Hepatocyte (in vitro differentiated cells): ENCODE measurements around the gene OR6C70.
"Not testable (repeated sequence)": the region's sequence is repeated elsewhere in the genome, so short reads cannot be mapped to it uniquely, and the experiment has no call there.

ENCODE experiments used
- CTCF ChIP-seq: fragments of 200-600 bp; sonication (generic); IDR thresholded peaks from 2 replicates; pipeline ENCODE4 v1.5.1; 2016; ENCODE audit warnings: antibody characterized with exemption, mild to moderate bottlenecking; ENCODE audit not compliant: poor library complexity
- EZH2phosphoT487 ChIP-seq: fragments of 200-600 bp; sonication (generic); IDR thresholded peaks from one replicate; pipeline ENCODE4 v1.6.1; 2018; ENCODE audit warnings: antibody characterized with exemption, mild to moderate bottlenecking, low read depth, moderate library complexity; ENCODE audit not compliant: unreplicated experiment, severe bottlenecking

DNA sequence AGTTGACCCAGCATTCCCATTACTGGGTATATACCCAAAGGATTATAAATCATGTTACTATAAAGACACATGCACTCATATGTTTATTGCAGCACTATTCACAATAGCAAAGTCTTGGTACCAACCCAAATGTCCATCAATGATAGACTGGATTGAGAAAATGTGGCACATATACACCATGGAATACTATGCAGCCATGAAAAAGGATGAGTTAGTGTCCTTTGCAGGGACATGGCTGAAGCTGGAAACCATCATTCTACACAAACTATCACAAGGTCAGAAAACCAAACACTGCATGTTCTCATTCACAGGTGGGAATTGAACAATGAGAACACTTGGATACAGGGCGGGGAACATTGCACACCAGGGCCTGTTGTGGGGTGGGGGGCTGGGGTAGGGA, 5.0 kb downstream of the OR6C70 start:
- not testable (repeated sequence) for TF ChIP-seq CTCF, EZH2phosphoT487
